Smooth muscle cell (in vitro differentiated cells): ENCODE data around the gene MDP1. TPM values are rescaled to one million over a fixed set of nuclear protein-coding genes. Genes with fewer than 3 reads are reported as not detected.

Experiments
- DNase-seq: peaks from one replicate; lab custom pipeline; 2025; ENCODE audit not compliant: unreplicated experiment; lab: John Stamatoyannopoulos, UW
- H2AFZ ChIP-seq: fragments of 200-600 bp; sonication (generic); 2 replicates; pipeline ENCODE4 v1.6.0; 2016; ENCODE audit warnings: antibody characterized with exemption, low read depth, mild to moderate bottlenecking
- H3F3A ChIP-seq: fragments of 200-600 bp; sonication (generic); 2 replicates; pipeline ENCODE4 v1.6.0; 2017; ENCODE audit warnings: antibody characterized with exemption, low read depth
- H3K27ac ChIP-seq: fragments of 200-600 bp; sonication (generic); 2 replicates; pipeline ENCODE4 v1.5.1; 2016; ENCODE audit warnings: low read depth, mild to moderate bottlenecking
- H3K27me3 ChIP-seq: fragments of 200-600 bp; sonication (generic); 2 replicates; pipeline ENCODE4 v1.6.1; 2016; ENCODE audit warnings: low read depth, mild to moderate bottlenecking
- H3K36me3 ChIP-seq: fragments of 200-600 bp; sonication (generic); 2 replicates; pipeline ENCODE4 v1.5.1; 2016; ENCODE audit warnings: low read depth
- H3K4me1 ChIP-seq: fragments of 200-600 bp; sonication (generic); 2 replicates; pipeline ENCODE4 v1.5.1; 2016; ENCODE audit warnings: low read depth
- H3K4me2 ChIP-seq: fragments of 200-600 bp; sonication (generic); 2 replicates; pipeline ENCODE4 v1.6.0; 2016; ENCODE audit warnings: mild to moderate bottlenecking
- H3K4me3 ChIP-seq: fragments of 200-600 bp; sonication (generic); 2 replicates; pipeline ENCODE4 v1.5.1; 2016; ENCODE audit warnings: mild to moderate bottlenecking
- H3K79me2 ChIP-seq: fragments of 200-600 bp; sonication (generic); 2 replicates; pipeline ENCODE4 v1.6.0; 2016; ENCODE audit warnings: low read depth, mild to moderate bottlenecking
- H3K9ac ChIP-seq: fragments of 200-600 bp; sonication (generic); 2 replicates; pipeline ENCODE4 v1.6.0; 2016; ENCODE audit warnings: low read depth
- H3K9me3 ChIP-seq: fragments of 200-600 bp; sonication (generic); replicated peaks from 2 replicates; pipeline ENCODE4 v1.5.1; 2016; ENCODE audit warnings: low read depth
- H4K20me1 ChIP-seq: fragments of 200-600 bp; sonication (generic); 2 replicates; pipeline ENCODE4 v1.6.0; 2016; ENCODE audit warnings: low read depth
- CTCF ChIP-seq: fragments of 200-600 bp; sonication (generic); IDR thresholded peaks from 2 replicates; pipeline ENCODE4 v1.5.1; 2017; ENCODE audit warnings: borderline replicate concordance, mild to moderate bottlenecking, antibody characterized with exemption; ENCODE audit not compliant: insufficient read depth, poor library complexity, severe bottlenecking
- WGBS: methylation state at CpG from one replicate; pipeline ENCODE4 v1.1.7; 2016; ENCODE audit warnings: low lambda C conversion rate; 5-methylcytosine and 5-hydroxymethylcytosine counted together
- polyA plus RNA-seq: library from polyadenylated mRNA; unstranded; fragments of >200 nt; fragmentation: Nextera tagmentation; extraction: Ambion mirVana; gene quantifications from 2 replicates; pipeline ENCODE4 v1.2.1, GENCODE V29; 2016
- total RNA-seq: library from RNA; depleted of rRNA; stranded (reverse); fragments of >200 nt; gene quantifications from 2 replicates; pipeline ENCODE4 v1.2.3, GENCODE V29; 2014

The MDP1 gene
- total and polyA plus RNA-seq, 2 experiments from 2014 or later, result 31.0 to 42.3 TPM

GRCh38 chr14:24198814-24199524, 16.9 kb downstream of the MDP1 start:
- Histone ChIP-seq H3K79me2 (peaks cover 25% of the 10 kb centered on the region), H3K4me2 (no peak overlapping the region), H3K9me3 (no peaks in the 10 kb centered on the region), H3K36me3 (no peaks in the 10 kb centered on the region), H3F3A (no peaks in the 10 kb centered on the region), H4K20me1 (no peaks in the 10 kb centered on the region), H3K27me3 (no peaks in the 10 kb centered on the region), H3K27ac (no peak overlapping the region), H3K9ac (no peak overlapping the region), H3K4me1 (peaks cover 10% of the 10 kb centered on the region), H3K4me3 (no peak overlapping the region), H2AFZ (no peak overlapping the region)
- DNase-seq, result no peak
- WGBS, result 95% methylated on average over 7 of the region's 7 CpGs
- TF ChIP-seq CTCF, result no peak

- peak overlapping the region; percentile 86 for H3K4me3 ChIP-seq
- H3K79me2 ChIP-seq, result peaks cover 38% of the 10 kb centered on the region
- H3K27ac ChIP-seq, result peak overlapping the region; percentile 95
- H3K9me3 ChIP-seq, result no peaks in the 10 kb centered on the region
- no peaks in the 10 kb centered on the region for H4K20me1 ChIP-seq
- H3K4me1 ChIP-seq, result peaks cover 10% of the 10 kb centered on the region
- 100% methylated on average over 2 of the region's 2 CpGs for WGBS
- no peaks in the 10 kb centered on the region for H3K27me3 ChIP-seq
- no peak overlapping the region for H2AFZ ChIP-seq
- no peak overlapping the region for H3K9ac ChIP-seq
- H3K4me2 ChIP-seq, result peak overlapping the region; percentile 87
- no peaks in the 10 kb centered on the region for H3K36me3 ChIP-seq
- no peaks in the 10 kb centered on the region for H3F3A ChIP-seq
- no peak for DNase-seq
- no peak for TF ChIP-seq CTCF
These were observed 18.8 kb downstream of the MDP1 start for GRCh38 chr14:24197056-24197450.

- Histone ChIP-seq H2AFZ (peak overlapping the region; percentile 73), H3K27me3 (no peaks in the 10 kb centered on the region), H3K4me3 (peak overlapping the region; percentile 86), H3F3A (no peaks in the 10 kb centered on the region), H4K20me1 (no peaks in the 10 kb centered on the region), H3K27ac (peak overlapping the region; percentile 95), H3K4me1 (peaks cover 10% of the 10 kb centered on the region), H3K9ac (peak overlapping the region; percentile 99), H3K79me2 (peaks cover 38% of the 10 kb centered on the region), H3K9me3 (no peaks in the 10 kb centered on the region), H3K4me2 (peak overlapping the region; percentile 87), H3K36me3 (no peaks in the 10 kb centered on the region)
- TF ChIP-seq CTCF, result no peak
- 38% methylated on average over 33 of the region's 33 CpGs for WGBS
- DNase-seq, result no peak
These were observed 19.5 kb downstream of the MDP1 start for GRCh38 chr14:24196071-24197055.
